A549 treated with AZD2906 at 1 μM for 4 hours (cell line): ENCODE results near the gene ERV3-1. TPM values are rescaled to one million over a fixed set of nuclear protein-coding genes. Genes with fewer than 3 reads are reported as not detected.

ENCODE experiments used
- total RNA-seq: library from RNA; stranded (reverse); fragments of 200-300 nt; extraction: Qiagen RNA extraction; gene quantifications from 5 replicates; pipeline ENCODE4 v1.2.3, GENCODE V29; 2022

ERV3-1 gene, protein sequence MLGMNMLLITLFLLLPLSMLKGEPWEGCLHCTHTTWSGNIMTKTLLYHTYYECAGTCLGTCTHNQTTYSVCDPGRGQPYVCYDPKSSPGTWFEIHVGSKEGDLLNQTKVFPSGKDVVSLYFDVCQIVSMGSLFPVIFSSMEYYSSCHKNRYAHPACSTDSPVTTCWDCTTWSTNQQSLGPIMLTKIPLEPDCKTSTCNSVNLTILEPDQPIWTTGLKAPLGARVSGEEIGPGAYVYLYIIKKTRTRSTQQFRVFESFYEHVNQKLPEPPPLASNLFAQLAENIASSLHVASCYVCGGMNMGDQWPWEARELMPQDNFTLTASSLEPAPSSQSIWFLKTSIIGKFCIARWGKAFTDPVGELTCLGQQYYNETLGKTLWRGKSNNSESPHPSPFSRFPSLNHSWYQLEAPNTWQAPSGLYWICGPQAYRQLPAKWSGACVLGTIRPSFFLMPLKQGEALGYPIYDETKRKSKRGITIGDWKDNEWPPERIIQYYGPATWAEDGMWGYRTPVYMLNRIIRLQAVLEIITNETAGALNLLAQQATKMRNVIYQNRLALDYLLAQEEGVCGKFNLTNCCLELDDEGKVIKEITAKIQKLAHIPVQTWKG
- total RNA-seq, result 2.6 to 5.4 TPM (median 4.4 TPM) in 5 replicates

DNA sequence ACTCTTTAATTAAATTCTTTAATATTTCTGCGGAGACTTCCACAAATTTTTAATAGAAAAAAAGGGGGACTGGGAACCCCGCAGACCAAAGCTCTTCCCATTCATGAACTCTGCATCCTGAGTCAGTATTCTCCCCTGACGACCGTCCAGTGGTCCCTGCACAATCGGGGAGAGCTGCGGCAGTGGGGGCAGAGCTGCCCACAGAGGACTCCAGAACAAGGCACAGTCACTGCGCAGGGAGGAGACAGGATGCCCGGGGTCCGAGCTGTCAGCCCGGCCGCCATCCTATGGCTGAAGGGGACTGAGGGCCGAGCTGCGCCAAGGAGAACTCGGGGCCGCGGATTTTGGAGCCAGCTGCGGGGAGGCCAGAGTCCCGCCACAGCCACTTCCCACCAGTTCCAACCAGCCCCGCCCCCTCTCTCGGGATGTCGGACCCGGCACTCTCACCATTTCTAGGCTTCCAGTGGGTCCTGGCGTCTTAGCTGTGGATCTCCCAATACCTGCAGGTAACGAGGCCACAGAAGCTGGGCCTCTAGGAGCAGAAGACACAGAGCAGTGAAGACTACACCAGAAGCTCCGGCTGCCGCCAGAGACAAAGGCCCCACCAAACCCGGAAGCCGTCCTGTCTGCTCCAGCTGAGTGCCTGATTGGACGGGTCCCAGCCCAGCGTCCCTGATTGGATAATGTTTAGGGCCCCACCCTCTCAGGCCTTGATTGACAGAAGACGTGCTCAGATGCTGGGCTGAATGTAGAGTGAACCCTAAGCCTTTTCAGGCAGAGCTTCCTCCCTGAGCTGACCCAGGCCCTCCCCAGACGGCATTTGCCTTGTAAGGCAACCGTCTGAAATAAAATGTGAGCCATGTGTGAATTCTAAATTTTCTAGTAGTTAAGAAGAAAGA, at the start of gene ERV3-1:
TSS of gene ERV3-1 (minus strand) at position 594 of the 899 bp plus-strand sequence. CDS start 13,661 bp downstream, outside the sequence.

DNA sequence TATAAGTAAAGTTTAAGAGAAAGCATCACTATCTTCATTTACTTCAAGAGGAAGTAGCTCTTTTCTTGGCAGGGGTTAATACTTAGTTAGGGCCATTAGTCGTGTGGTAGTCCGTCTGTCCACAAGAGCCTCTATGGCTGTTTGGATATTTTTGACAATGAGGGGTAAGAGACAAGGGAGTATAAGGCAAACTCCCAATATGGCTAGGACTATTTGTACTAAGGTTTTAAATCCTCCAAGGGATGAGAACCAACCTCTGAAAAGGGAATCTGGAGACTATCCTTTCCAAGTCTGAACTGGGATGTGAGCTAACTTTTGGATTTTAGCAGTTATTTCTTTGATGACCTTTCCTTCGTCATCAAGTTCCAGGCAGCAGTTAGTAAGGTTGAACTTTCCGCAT, 15.6 kb downstream of the ERV3-1 start, which contains the start of gene ZNF117:
TSS of gene ZNF117 (minus strand) at position 101 of the 400 bp plus-strand sequence.

Other genes starting within 250 kb of the ERV3-1 start
- gene ZNF138, start 212.3 kb downstream of the ERV3-1 start, total RNA-seq, result 2.4 to 3.0 TPM (median 2.9 TPM) in 5 replicates
- 2.1 to 2.4 TPM (median 2.3 TPM) in 5 replicates for gene ZNF273, start 103.4 kb downstream of the ERV3-1 start, total RNA-seq
- gene ZNF117, start 15.7 kb downstream of the ERV3-1 start, total RNA-seq, result 0.09 to 0.16 TPM (median 0.13 TPM) in 5 replicates